Peyer's patch (tissue), 4 donors: ENCODE results near the gene ENOX2. TPM values are rescaled to one million over a fixed set of nuclear protein-coding genes. Genes with fewer than 3 reads are reported as not detected.

Experiments used
- DNase-seq, 3 donors: peaks; one replicate each; pipeline ENCODE4 v3.0.0-alpha.2; 2017 to 2019
- H3K27ac ChIP-seq, 4 donors: fragments of 200-600 bp; sonication (generic); one replicate each; pipeline ENCODE4 v1.5.1; 2016 to 2019
- H3K27me3 ChIP-seq, 2 donors: fragments of 200-600 bp; sonication (generic); one replicate each; pipeline ENCODE4 v1.5.1; 2019
- H3K36me3 ChIP-seq, 3 donors: fragments of 200-600 bp; sonication (generic); one replicate each; pipeline ENCODE4 v1.5.1; 2016 to 2019
- H3K4me1 ChIP-seq, 4 donors: fragments of 200-600 bp; sonication (generic); one replicate each; pipeline ENCODE4 v1.5.1; 2016 to 2019
- H3K4me3 ChIP-seq, 4 donors: fragments of 200-600 bp; sonication (generic); 1 replicate in 3 of 4; 2 replicates in 1 of 4; pipeline ENCODE4 v1.5.1; 2016 to 2019; ENCODE audit warnings: mild to moderate bottlenecking in 1 of 4
- H3K9me3 ChIP-seq, 4 donors: fragments of 200-600 bp; sonication (generic); one replicate each; pipeline ENCODE4 v1.5.1; 2016 to 2019; ENCODE audit warnings: mild to moderate bottlenecking in 1 of 4
- CTCF ChIP-seq, 6 experiments: fragments of 450-650 bp in 4 of 6; fragments of 200-600 bp in 2 of 6; sonication (generic) in 1 of 6; IDR thresholded peaks; one replicate each; pipeline ENCODE4 v1.5.1; 2017 to 2019; ENCODE audit warnings: antibody characterized with exemption in 6 of 6, mild to moderate bottlenecking in 3 of 6, moderate library complexity in 1 of 6
- POLR2A ChIP-seq, 2 donors: fragments of 450-650 bp; IDR thresholded peaks; one replicate each; pipeline ENCODE4 v1.5.1; 2017; ENCODE audit warnings: antibody characterized with exemption in 2 of 2, mild to moderate bottlenecking in 2 of 2, moderate library complexity in 2 of 2
- total RNA-seq, 4 donors: library from RNA; depleted of rRNA; stranded (reverse); fragments of >200 nt; gene quantifications; one replicate each; pipeline ENCODE4 v1.1.0, GENCODE V29; 2016

The ENOX2 gene
- total RNA-seq, 4 donors from 2014 or later = 4.7 to 12.4 (median 9.8) TPM

GRCh38 chrX:130658310-130658709 lies 244.7 kb downstream of the ENOX2 start:
- Histone ChIP-seq H3K36me3 (no peaks in the 10 kb centered on the region), H3K27ac (no peak overlapping the region), H3K4me1 (no peaks in the 10 kb centered on the region), H3K27me3 (no peaks in the 10 kb centered on the region), H3K4me3 (no peak overlapping the region), H3K9me3 (no peaks in the 10 kb centered on the region)
- TF ChIP-seq CTCF (IDR thresholded peaks at IDR 0.05) = no peak
- TF ChIP-seq POLR2A (IDR thresholded peaks at IDR 0.05) = no peak
- no peak for DNase-seq

GRCh38 chrX:130654409-130654950 lies 248.5 kb downstream of the ENOX2 start:
- H3K27ac ChIP-seq = no peak overlapping the region
- no peaks in the 10 kb centered on the region for H3K4me1 ChIP-seq
- TF ChIP-seq POLR2A (IDR thresholded peaks at IDR 0.05) (no peak), CTCF (IDR thresholded peaks at IDR 0.05) (no peak)
- no peak for DNase-seq
- H3K4me3 ChIP-seq = no peak overlapping the region
- no peaks in the 10 kb centered on the region for H3K9me3 ChIP-seq
- no peaks in the 10 kb centered on the region for H3K27me3 ChIP-seq
- H3K36me3 ChIP-seq = no peaks in the 10 kb centered on the region

GRCh38 chrX:130652824-130653578 lies 250.0 kb downstream of the ENOX2 start:
- TF ChIP-seq CTCF (IDR thresholded peaks at IDR 0.05) (no peak), POLR2A (IDR thresholded peaks at IDR 0.05) (no peak)
- DNase-seq = no peak
- no peaks in the 10 kb centered on the region for H3K27me3 ChIP-seq
- no peaks in the 10 kb centered on the region for H3K4me1 ChIP-seq
- no peak overlapping the region for H3K4me3 ChIP-seq
- H3K27ac ChIP-seq = no peak overlapping the region
- no peaks in the 10 kb centered on the region for H3K9me3 ChIP-seq
- H3K36me3 ChIP-seq = no peaks in the 10 kb centered on the region

GRCh38 chrX:130649738-130650137 lies 253.3 kb downstream of the ENOX2 start:
- DNase-seq = no peak
- Histone ChIP-seq H3K9me3 (no peaks in the 10 kb centered on the region), H3K27me3 (no peaks in the 10 kb centered on the region), H3K27ac (no peak overlapping the region), H3K4me3 (no peak overlapping the region), H3K36me3 (no peaks in the 10 kb centered on the region), H3K4me1 (no peaks in the 10 kb centered on the region)
- no peak for TF ChIP-seq POLR2A (IDR thresholded peaks at IDR 0.05)
- TF ChIP-seq CTCF (IDR thresholded peaks at IDR 0.05) = no peak

GRCh38 chrX:130647468-130647867 lies 255.5 kb downstream of the ENOX2 start:
- H3K9me3 ChIP-seq = no peaks in the 10 kb centered on the region
- no peak for DNase-seq
- H3K4me1 ChIP-seq = no peaks in the 10 kb centered on the region
- H3K36me3 ChIP-seq = no peaks in the 10 kb centered on the region
- no peak overlapping the region for H3K27ac ChIP-seq
- no peak for TF ChIP-seq POLR2A (IDR thresholded peaks at IDR 0.05)
- no peak for TF ChIP-seq CTCF (IDR thresholded peaks at IDR 0.05)
- H3K4me3 ChIP-seq = no peak overlapping the region
- H3K27me3 ChIP-seq = no peaks in the 10 kb centered on the region
